GM23338 (cell line): ENCODE data around the gene MRPS6. TPM values are rescaled to one million over a fixed set of nuclear protein-coding genes. Genes with fewer than 3 reads are reported as not detected.

Experiments
- CREB1 ChIP-seq: fragments of 250-450 bp; sonication (Bioruptor Pico); IDR thresholded peaks from 2 replicates; pipeline ENCODE4 v1.5.0; 2020; ENCODE audit warnings: low read depth, mild to moderate bottlenecking, moderate library complexity
- ETS1 ChIP-seq: IDR thresholded peaks from 2 replicates; pipeline ENCODE4 v1.6.1; 2016; ENCODE audit warnings: antibody characterized with exemption
- EZH2 ChIP-seq: fragments of 200-600 bp; sonication (generic); IDR thresholded peaks from one replicate; pipeline ENCODE4 v1.8.0; 2017; ENCODE audit warnings: antibody characterized with exemption, mild to moderate bottlenecking, low read depth; ENCODE audit not compliant: unreplicated experiment
- JUNB ChIP-seq: IDR thresholded peaks from one replicate; pipeline ENCODE4 v1.6.1; 2016; ENCODE audit warnings: antibody characterized with exemption; ENCODE audit not compliant: unreplicated experiment
- NANOG ChIP-seq: IDR thresholded peaks from 2 replicates; pipeline ENCODE4 v1.6.1; 2016; ENCODE audit warnings: antibody characterized with exemption, borderline replicate concordance
- POLR2AphosphoS5 ChIP-seq: IDR thresholded peaks from 2 replicates; pipeline ENCODE4 v1.6.1; 2016; ENCODE audit warnings: antibody characterized with exemption, low read depth
- REST ChIP-seq: IDR thresholded peaks from one replicate; pipeline ENCODE4 v1.6.1; 2018; ENCODE audit warnings: antibody characterized with exemption; ENCODE audit not compliant: unreplicated experiment
- ZNF331 ChIP-seq: fragments of 250-450 bp; sonication (Bioruptor Pico); IDR thresholded peaks from 2 replicates; pipeline ENCODE4 v1.5.0; 2020; ENCODE audit warnings: low read depth, mild to moderate bottlenecking, moderate library complexity
- ZNF462 ChIP-seq: fragments of 250-450 bp; sonication (Bioruptor Pico); IDR thresholded peaks from 2 replicates; pipeline ENCODE4 v1.5.0; 2020; ENCODE audit warnings: mild to moderate bottlenecking, moderate library complexity
- polyA plus RNA-seq: library from polyadenylated mRNA; unstranded; fragments of >200 nt; fragmentation: Nextera tagmentation; extraction: Ambion mirVana; gene quantifications from 2 replicates; pipeline ENCODE4 v1.2.1, GENCODE V29; 2016
- total RNA-seq: library from RNA; depleted of rRNA; stranded (reverse); fragments of >200 nt; shearing (Covaris generic); gene quantifications from 2 replicates; pipeline ENCODE4 v1.2.3, GENCODE V29; 2014

Gene MRPS6
- total and polyA plus RNA-seq, 2 experiments from 2014 or later = 80.5 to 242 TPM

GRCh38 chr21:34080710-34081109 is 7.3 kb downstream of the MRPS6 start (continued):
- TF ChIP-seq ZNF462 (CRISPR knock-in tag) (no peak), NANOG (no peak), POLR2AphosphoS5 (no peak), JUNB (no peak), ETS1 (no peak), REST (no peak), CREB1 (CRISPR knock-in tag) (no peak), EZH2 (no peak), ZNF331 (no peak)
